ENCODE measurements around the gene PSME2. TPM values are rescaled to one million over a fixed set of nuclear protein-coding genes. Genes with fewer than 3 reads are reported as not detected.
"Not testable (repeated sequence)": the region's sequence is repeated elsewhere in the genome, so short reads cannot be mapped to it uniquely, and the experiment has no call there.

The PSME2 gene
- total RNA-seq, 1 experiment from 2014 or later, result 204 TPM

- no peak for DNase-seq (ENCODE audit: extremely low read depth, low read depth)
Observed at GRCh38 chr14:24116128-24116814, 30.1 kb downstream of the PSME2 start.

- no peak for DNase-seq (ENCODE audit: extremely low read depth, low read depth)
Observed at GRCh38 chr14:24115422-24116127, 30.8 kb downstream of the PSME2 start.

- peak; percentile 100 for DNase-seq (ENCODE audit: extremely low read depth, low read depth)
Observed at GRCh38 chr14:24114532-24115421, 31.6 kb downstream of the PSME2 start, which contains the start of the genes DCAF11 and NRL. Gene DCAF11, plus strand, starts transcription at chr14:24114777. Its CDS starts 818 bp downstream, at chr14:24115595. Gene NRL, minus strand, starts transcription at chr14:24114949. Its CDS starts 32,101 bp downstream, at chr14:24082848.

- DNase-seq (ENCODE audit: extremely low read depth, low read depth), result peak; percentile 88
Observed at GRCh38 chr14:24113801-24114531, 32.4 kb downstream of the PSME2 start.

- no peak for DNase-seq (ENCODE audit: extremely low read depth, low read depth)
Observed at GRCh38 chr14:24113379-24113800, 33.0 kb downstream of the PSME2 start.

- DNase-seq (ENCODE audit: extremely low read depth, low read depth), result no peak
Observed at GRCh38 chr14:24110523-24110922, 35.9 kb downstream of the PSME2 start.

- no peak for DNase-seq (ENCODE audit: extremely low read depth, low read depth)
Observed at GRCh38 chr14:24110060-24110459, 36.4 kb downstream of the PSME2 start.

- DNase-seq (ENCODE audit: extremely low read depth, low read depth), result no peak
Observed at GRCh38 chr14:24108336-24108874, 38.0 kb downstream of the PSME2 start.

GRCh38 chr14:24106672-24107271 is 39.6 kb downstream of the PSME2 start:
- DNase-seq (ENCODE audit: extremely low read depth, low read depth), result no peak

- DNase-seq (ENCODE audit: extremely low read depth, low read depth), result not testable (repeated sequence)
Observed at GRCh38 chr14:24105609-24106239, 40.7 kb downstream of the PSME2 start.

GRCh38 chr14:24103451-24103850 is 43.0 kb downstream of the PSME2 start:
- no peak for DNase-seq (ENCODE audit: extremely low read depth, low read depth)

- no peak for DNase-seq (ENCODE audit: extremely low read depth, low read depth)
Observed at GRCh38 chr14:24102357-24103048, 43.9 kb downstream of the PSME2 start.

GRCh38 chr14:24100982-24101494 is 45.4 kb downstream of the PSME2 start:
- no peak for DNase-seq (ENCODE audit: extremely low read depth, low read depth)

- DNase-seq (ENCODE audit: extremely low read depth, low read depth), result no peak
Observed at GRCh38 chr14:24100197-24100981, 46.0 kb downstream of the PSME2 start.

- DNase-seq (ENCODE audit: extremely low read depth, low read depth), result no peak
Observed at GRCh38 chr14:24098927-24099813, 47.2 kb downstream of the PSME2 start.

GRCh38 chr14:24098229-24098926 is 48.0 kb downstream of the PSME2 start:
- no peak for DNase-seq (ENCODE audit: extremely low read depth, low read depth)
